Measurements from ENCODE around the gene ANKS1B. TPM values are rescaled to one million over a fixed set of nuclear protein-coding genes. Genes with fewer than 3 reads are reported as not detected.
"Not testable (repeated sequence)": the region's sequence is repeated elsewhere in the genome, so short reads cannot be mapped to it uniquely, and the experiment has no call there.

ANKS1B gene
- total RNA-seq, 4 donors from 2014 or later = 0.88 to 10.7 (median 4.4) TPM

DNA sequence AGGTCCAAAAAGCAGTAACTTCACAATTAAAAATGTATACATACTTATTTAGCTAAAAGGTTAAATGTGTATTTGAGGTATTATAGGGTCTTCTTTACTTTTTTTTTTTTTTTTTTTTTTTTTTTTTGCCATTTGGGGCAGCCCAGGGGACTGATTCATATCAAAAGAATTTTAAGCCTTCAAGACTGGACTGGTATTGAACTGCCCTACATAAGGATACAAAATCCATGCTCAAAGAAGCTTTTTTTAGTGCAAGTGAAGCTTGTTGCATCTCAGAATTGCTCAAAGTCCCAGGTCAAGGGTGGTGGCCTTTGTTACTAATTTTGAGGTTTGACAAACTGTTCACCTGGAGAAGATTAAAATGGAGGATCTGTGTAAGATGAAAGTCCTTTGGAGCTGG lies 1215.7 kb downstream of the ANKS1B start:
- no peaks in the 10 kb centered on the region for H3K4me1 ChIP-seq
- H3K9me3 ChIP-seq = no peaks in the 10 kb centered on the region
- TF ChIP-seq POLR2A (IDR thresholded peaks at IDR 0.05) = no peak
- TF ChIP-seq, protein P1, sequence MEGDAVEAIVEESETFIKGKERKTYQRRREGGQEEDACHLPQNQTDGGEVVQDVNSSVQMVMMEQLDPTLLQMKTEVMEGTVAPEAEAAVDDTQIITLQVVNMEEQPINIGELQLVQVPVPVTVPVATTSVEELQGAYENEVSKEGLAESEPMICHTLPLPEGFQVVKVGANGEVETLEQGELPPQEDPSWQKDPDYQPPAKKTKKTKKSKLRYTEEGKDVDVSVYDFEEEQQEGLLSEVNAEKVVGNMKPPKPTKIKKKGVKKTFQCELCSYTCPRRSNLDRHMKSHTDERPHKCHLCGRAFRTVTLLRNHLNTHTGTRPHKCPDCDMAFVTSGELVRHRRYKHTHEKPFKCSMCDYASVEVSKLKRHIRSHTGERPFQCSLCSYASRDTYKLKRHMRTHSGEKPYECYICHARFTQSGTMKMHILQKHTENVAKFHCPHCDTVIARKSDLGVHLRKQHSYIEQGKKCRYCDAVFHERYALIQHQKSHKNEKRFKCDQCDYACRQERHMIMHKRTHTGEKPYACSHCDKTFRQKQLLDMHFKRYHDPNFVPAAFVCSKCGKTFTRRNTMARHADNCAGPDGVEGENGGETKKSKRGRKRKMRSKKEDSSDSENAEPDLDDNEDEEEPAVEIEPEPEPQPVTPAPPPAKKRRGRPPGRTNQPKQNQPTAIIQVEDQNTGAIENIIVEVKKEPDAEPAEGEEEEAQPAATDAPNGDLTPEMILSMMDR (IDR thresholded peaks at IDR 0.05) = no peak
- no peaks in the 10 kb centered on the region for H3K36me3 ChIP-seq
- no peak for DNase-seq
- no peak overlapping the region for H3K4me3 ChIP-seq
- H3K27me3 ChIP-seq = no peaks in the 10 kb centered on the region
- H3K27ac ChIP-seq = no peak overlapping the region

DNA sequence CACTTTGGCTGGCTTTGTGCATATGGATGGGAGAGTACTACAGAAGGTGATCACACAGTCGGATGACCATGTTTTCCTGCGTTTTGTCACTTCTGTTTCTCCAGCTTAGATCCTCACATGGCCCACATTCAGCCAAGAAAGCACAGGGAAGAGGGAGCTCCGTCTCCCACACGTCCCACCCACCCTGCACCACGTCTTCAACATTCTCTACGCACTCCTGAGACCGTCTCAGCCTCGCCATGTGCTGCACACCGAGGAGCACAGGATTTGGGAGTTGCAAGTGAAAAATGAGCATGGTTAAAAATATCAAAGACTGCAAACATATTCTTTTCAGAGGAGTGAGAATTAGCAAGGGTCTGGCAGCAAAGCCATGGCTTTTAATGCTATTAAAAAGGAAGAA lies 1217.5 kb downstream of the ANKS1B start:
- H3K27ac ChIP-seq = no peak overlapping the region
- H3K36me3 ChIP-seq = no peaks in the 10 kb centered on the region
- no peak for TF ChIP-seq POLR2A (IDR thresholded peaks at IDR 0.05)
- TF ChIP-seq, protein P1 (IDR thresholded peaks at IDR 0.05) = no peak
- H3K27me3 ChIP-seq = no peaks in the 10 kb centered on the region
- H3K4me1 ChIP-seq = no peaks in the 10 kb centered on the region
- no peak overlapping the region for H3K4me3 ChIP-seq
- no peak for DNase-seq
- no peaks in the 10 kb centered on the region for H3K9me3 ChIP-seq

DNA sequence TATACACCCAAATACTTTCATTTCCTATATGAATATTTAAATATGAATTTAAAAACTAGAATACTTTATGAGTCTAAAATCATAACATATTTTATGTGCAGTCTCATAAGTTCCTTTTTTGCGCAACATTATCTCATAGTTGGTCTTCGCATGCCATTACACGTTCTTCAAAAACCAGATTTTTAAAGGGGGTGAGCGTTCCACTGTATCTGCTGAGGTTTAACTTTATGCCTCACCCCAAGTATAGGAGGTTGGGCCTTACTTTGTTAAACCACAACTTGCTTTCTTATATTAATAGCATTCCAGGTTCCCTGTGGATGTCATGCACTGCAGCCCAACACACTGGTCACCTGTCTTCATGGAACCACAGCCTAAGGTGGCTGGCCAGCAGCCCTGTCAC lies 1221.1 kb downstream of the ANKS1B start:
- Histone ChIP-seq H3K27me3 (no peaks in the 10 kb centered on the region), H3K27ac (no peak overlapping the region), H3K4me3 (no peak overlapping the region), H3K4me1 (no peaks in the 10 kb centered on the region), H3K36me3 (no peaks in the 10 kb centered on the region), H3K9me3 (no peaks in the 10 kb centered on the region)
- no peak for TF ChIP-seq POLR2A (IDR thresholded peaks at IDR 0.05)
- TF ChIP-seq, protein P1 (IDR thresholded peaks at IDR 0.05) = no peak
- DNase-seq = no peak

DNA sequence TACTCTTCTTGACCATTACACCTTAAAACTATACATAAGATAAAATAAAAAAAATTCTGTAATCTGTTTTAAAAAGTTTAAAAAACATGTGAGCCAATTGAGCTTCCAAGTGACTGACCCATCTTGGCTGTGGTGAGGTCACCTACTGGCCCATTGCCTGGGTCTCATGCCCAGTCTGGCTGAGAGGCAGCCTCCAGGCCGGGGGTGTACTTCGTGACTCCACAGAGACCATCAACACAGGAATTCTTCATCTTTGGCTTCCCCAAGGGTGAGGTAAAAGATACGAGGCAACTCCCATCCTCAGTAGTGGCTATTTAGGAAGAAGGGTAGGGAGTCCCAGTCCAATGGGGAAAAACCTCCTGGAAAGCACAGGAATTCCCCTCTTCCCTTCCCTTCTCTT lies 1226.4 kb downstream of the ANKS1B start:
- Histone ChIP-seq H3K36me3 (no peaks in the 10 kb centered on the region), H3K27me3 (no peaks in the 10 kb centered on the region), H3K27ac (no peak overlapping the region), H3K9me3 (no peaks in the 10 kb centered on the region), H3K4me3 (no peak overlapping the region), H3K4me1 (no peaks in the 10 kb centered on the region)
- TF ChIP-seq, protein P1 (IDR thresholded peaks at IDR 0.05) = no peak
- TF ChIP-seq POLR2A (IDR thresholded peaks at IDR 0.05) = no peak
- no peak for DNase-seq

DNA sequence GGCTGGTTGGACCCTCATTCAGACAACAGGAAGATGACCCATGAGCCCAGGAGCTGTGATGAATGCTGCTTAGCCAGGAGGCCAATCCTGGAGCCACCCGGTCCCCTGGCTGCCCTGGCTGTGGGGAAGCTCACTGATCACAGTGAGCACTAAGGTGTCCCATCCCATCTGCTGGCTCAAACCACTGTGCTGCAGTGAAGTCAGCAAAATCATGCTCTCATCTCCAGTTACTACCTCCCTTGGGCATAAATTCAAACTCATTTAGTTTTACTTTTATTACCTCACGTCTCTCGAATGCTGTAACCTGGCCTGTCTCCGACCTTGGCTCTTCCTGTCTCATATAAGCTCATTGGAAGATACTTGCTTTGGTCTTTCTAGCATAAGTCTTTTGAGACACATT lies 1227.3 kb downstream of the ANKS1B start:
- H3K36me3 ChIP-seq = no peaks in the 10 kb centered on the region
- H3K27me3 ChIP-seq = no peaks in the 10 kb centered on the region
- H3K9me3 ChIP-seq = no peaks in the 10 kb centered on the region
- no peak for DNase-seq
- H3K27ac ChIP-seq = no peak overlapping the region
- no peak overlapping the region for H3K4me3 ChIP-seq
- H3K4me1 ChIP-seq = no peaks in the 10 kb centered on the region
- TF ChIP-seq POLR2A (IDR thresholded peaks at IDR 0.05) = no peak
- TF ChIP-seq, protein P1 (IDR thresholded peaks at IDR 0.05) = no peak

- not testable (repeated sequence) for H3K36me3 ChIP-seq, H3K27ac ChIP-seq, H3K9me3 ChIP-seq, H3K4me3 ChIP-seq, H3K4me1 ChIP-seq, H3K27me3 ChIP-seq, DNase-seq
These were observed 1228.9 kb downstream of the ANKS1B start for GRCh38 chr12:98755855-98756254.

Data from Peyer's patch (tissue), 4 donors.